Liver (tissue), 9 donors: Measurements from ENCODE around the gene SNX10. TPM values are rescaled to one million over a fixed set of nuclear protein-coding genes. Genes with fewer than 3 reads are reported as not detected.

ENCODE experiments used
- DNase-seq: peaks from one replicate; pipeline ENCODE4 v3.0.0-alpha.2; 2017; ENCODE audit warnings: low spot score
- H3K27ac ChIP-seq, 2 donors: one replicate each; pipeline ENCODE4 v1.7.0; 2013; ENCODE audit warnings: inconsistent platforms in 2 of 2, low read length in 2 of 2, control low read depth in 1 of 2, low read depth in 1 of 2, mild to moderate bottlenecking in 1 of 2
- H3K27me3 ChIP-seq, 4 donors: one replicate each; pipeline versions ENCODE4 v1.6.1 to v1.7.0; 2013; ENCODE audit warnings: low read length in 3 of 4, inconsistent platforms in 1 of 4, mild to moderate bottlenecking in 1 of 4, moderate library complexity in 1 of 4; ENCODE audit not compliant: control insufficient read depth in 4 of 4, insufficient read depth in 4 of 4
- H3K36me3 ChIP-seq, 4 donors: one replicate each; pipeline versions ENCODE4 v1.6.1 to v1.7.0; 2013; ENCODE audit warnings: low read length in 3 of 4, mild to moderate bottlenecking in 3 of 4, low read depth in 1 of 4, moderate library complexity in 1 of 4; ENCODE audit not compliant: control insufficient read depth in 4 of 4, insufficient read depth in 3 of 4
- H3K4me1 ChIP-seq, 4 donors: one replicate each; pipeline versions ENCODE4 v1.6.1 to v1.7.0; 2013; ENCODE audit warnings: low read length in 3 of 4, mild to moderate bottlenecking in 3 of 4, moderate library complexity in 1 of 4; ENCODE audit not compliant: control insufficient read depth in 4 of 4, insufficient read depth in 4 of 4
- H3K4me3 ChIP-seq, 3 donors: one replicate each; pipeline versions ENCODE4 v1.6.1 to v1.7.0; 2013; ENCODE audit warnings: low read length in 3 of 3, control low read depth in 1 of 3, low read depth in 1 of 3, mild to moderate bottlenecking in 1 of 3
- H3K9ac ChIP-seq, 2 donors: one replicate each; pipeline ENCODE4 v1.7.0; 2013; ENCODE audit warnings: low read length in 2 of 2, mild to moderate bottlenecking in 2 of 2, moderate library complexity in 2 of 2, control low read depth in 1 of 2, low read depth in 1 of 2
- H3K9me3 ChIP-seq, 4 donors: one replicate each; pipeline versions ENCODE4 v1.6.1 to v1.7.0; 2013; ENCODE audit warnings: low read length in 3 of 4; ENCODE audit not compliant: control insufficient read depth in 4 of 4
- ATF3 ChIP-seq: IDR thresholded peaks from 2 replicates; pipeline ENCODE4 v1.6.1; 2016; ENCODE audit warnings: antibody characterized with exemption
- EGR1 ChIP-seq, 2 donors: IDR thresholded peaks; 2 replicates each; pipeline ENCODE4 v1.6.1; 2016 to 2018; ENCODE audit warnings: antibody characterized with exemption in 2 of 2, low read depth in 2 of 2
- FOXA1 ChIP-seq: IDR thresholded peaks from 2 replicates; pipeline ENCODE4 v1.6.1; 2016; ENCODE audit warnings: antibody characterized with exemption
- FOXA2 ChIP-seq: IDR thresholded peaks from 2 replicates; pipeline ENCODE4 v1.6.1; 2016; ENCODE audit warnings: antibody characterized with exemption
- GABPA ChIP-seq, 2 donors: IDR thresholded peaks in 1 of 2; conservative IDR thresholded peaks in 1 of 2; 2 replicates each; pipeline ENCODE4 v1.6.1; 2016; ENCODE audit warnings: antibody characterized with exemption in 2 of 2, mild to moderate bottlenecking in 1 of 2, moderate library complexity in 1 of 2
- HNF4A ChIP-seq, 2 donors: conservative IDR thresholded peaks; 2 replicates each; pipeline ENCODE4 v1.6.1; 2016; ENCODE audit warnings: antibody characterized with exemption in 2 of 2, mild to moderate bottlenecking in 2 of 2
- HNF4G ChIP-seq: IDR thresholded peaks from 2 replicates; pipeline ENCODE4 v1.6.1; 2016; ENCODE audit warnings: antibody characterized with exemption
- JUND ChIP-seq, 2 donors: IDR thresholded peaks; 2 replicates each; pipeline ENCODE4 v1.6.1; 2016; ENCODE audit warnings: antibody characterized with exemption in 2 of 2
- NR2F2 ChIP-seq: IDR thresholded peaks from 2 replicates; pipeline ENCODE4 v1.6.1; 2016; ENCODE audit warnings: antibody characterized with exemption
- RAD21 ChIP-seq, 2 donors: IDR thresholded peaks; 2 replicates each; pipeline ENCODE4 v1.6.1; 2016; ENCODE audit warnings: antibody characterized with exemption in 2 of 2, mild to moderate bottlenecking in 2 of 2
- RXRA ChIP-seq, 2 donors: IDR thresholded peaks; 2 replicates each; pipeline ENCODE4 v1.6.1; 2017 to 2018; ENCODE audit warnings: antibody characterized with exemption in 2 of 2, mild to moderate bottlenecking in 1 of 2
- SP1 ChIP-seq: IDR thresholded peaks from 2 replicates; pipeline ENCODE4 v1.6.1; 2018; ENCODE audit warnings: antibody characterized with exemption, mild to moderate bottlenecking
- TAF1 ChIP-seq: conservative IDR thresholded peaks from 2 replicates; pipeline ENCODE4 v1.6.1; 2016; ENCODE audit warnings: antibody characterized with exemption, mild to moderate bottlenecking
- YY1 ChIP-seq: IDR thresholded peaks from 2 replicates; pipeline ENCODE4 v1.6.1; 2016; ENCODE audit warnings: antibody characterized with exemption, mild to moderate bottlenecking
- ZBTB33 ChIP-seq: IDR thresholded peaks from 2 replicates; pipeline ENCODE4 v1.6.1; 2016; ENCODE audit warnings: antibody characterized with exemption
- WGBS: extraction: QIAGEN DNeasy Blood & Tissue Kit; methylation state at CpG from one replicate; pipeline ENCODE4 v1.1.7; 2013; 5-methylcytosine and 5-hydroxymethylcytosine counted together
- polyA plus RNA-seq, 2 donors: library from polyadenylated mRNA; stranded (reverse) in 1 of 2; unstranded in 1 of 2; fragments of 200-250 nt in 1 of 2; fragments of >200 nt in 1 of 2; fragmentation: Nextera tagmentation in 1 of 2; extraction: Ambion mirVana in 1 of 2; gene quantifications; one replicate each; pipeline versions ENCODE4 v1.2.1 to v1.2.3, GENCODE V29; 2013 to 2015
- total RNA-seq, 2 donors: library from RNA; depleted of rRNA; stranded (reverse); fragments of >200 nt; gene quantifications; one replicate each; pipeline ENCODE4 v1.2.3, GENCODE V29; 2014
- TF ChIP-seq, protein P1 (sequence below): IDR thresholded peaks from 2 replicates; pipeline ENCODE4 v1.6.1; 2016; ENCODE audit warnings: antibody characterized with exemption, mild to moderate bottlenecking
- TF ChIP-seq, protein P2 (sequence below): IDR thresholded peaks from 2 replicates; pipeline ENCODE4 v1.6.1; 2016; ENCODE audit warnings: antibody characterized with exemption
- TF ChIP-seq, protein P3 (sequence below): fragments of 150-350 bp; IDR thresholded peaks from 2 replicates; pipeline ENCODE4 v1.5.1; 2017; ENCODE audit warnings: improper control_type of control experiment, low read depth, low read length; ENCODE audit not compliant: missing input control
- donor health status: healthy.
- donor health status: healthy.
- donor health status: healthy.
- donor health status: healthy.
- donor health status: healthy.

The SNX10 gene
- total and polyA plus RNA-seq, 4 donors = 5.9 to 15.9 (median 12.8) TPM

GRCh38 chr7:26420422-26421019 is 128.9 kb downstream of the SNX10 start:
- Histone ChIP-seq H3K27ac (no peak overlapping the region), H3K4me3 (no peak overlapping the region), H3K9me3 (no peaks in the 10 kb centered on the region), H3K36me3 (no peaks in the 10 kb centered on the region), H3K9ac (no peak overlapping the region), H3K4me1 (no peaks in the 10 kb centered on the region), H3K27me3 (no peaks in the 10 kb centered on the region)
- WGBS = 57% methylated on average over 5 of the region's 5 CpGs
- TF ChIP-seq RAD21 (IDR thresholded peaks at IDR 0.05) = no peak
- TF ChIP-seq RXRA (IDR thresholded peaks at IDR 0.05) = no peak
- TF ChIP-seq GABPA (IDR thresholded peaks at IDR 0.05 in 1 of 2, conservative IDR thresholded peaks at IDR 0.05 in 1 of 2) = no peak
- TF ChIP-seq, protein P1, sequence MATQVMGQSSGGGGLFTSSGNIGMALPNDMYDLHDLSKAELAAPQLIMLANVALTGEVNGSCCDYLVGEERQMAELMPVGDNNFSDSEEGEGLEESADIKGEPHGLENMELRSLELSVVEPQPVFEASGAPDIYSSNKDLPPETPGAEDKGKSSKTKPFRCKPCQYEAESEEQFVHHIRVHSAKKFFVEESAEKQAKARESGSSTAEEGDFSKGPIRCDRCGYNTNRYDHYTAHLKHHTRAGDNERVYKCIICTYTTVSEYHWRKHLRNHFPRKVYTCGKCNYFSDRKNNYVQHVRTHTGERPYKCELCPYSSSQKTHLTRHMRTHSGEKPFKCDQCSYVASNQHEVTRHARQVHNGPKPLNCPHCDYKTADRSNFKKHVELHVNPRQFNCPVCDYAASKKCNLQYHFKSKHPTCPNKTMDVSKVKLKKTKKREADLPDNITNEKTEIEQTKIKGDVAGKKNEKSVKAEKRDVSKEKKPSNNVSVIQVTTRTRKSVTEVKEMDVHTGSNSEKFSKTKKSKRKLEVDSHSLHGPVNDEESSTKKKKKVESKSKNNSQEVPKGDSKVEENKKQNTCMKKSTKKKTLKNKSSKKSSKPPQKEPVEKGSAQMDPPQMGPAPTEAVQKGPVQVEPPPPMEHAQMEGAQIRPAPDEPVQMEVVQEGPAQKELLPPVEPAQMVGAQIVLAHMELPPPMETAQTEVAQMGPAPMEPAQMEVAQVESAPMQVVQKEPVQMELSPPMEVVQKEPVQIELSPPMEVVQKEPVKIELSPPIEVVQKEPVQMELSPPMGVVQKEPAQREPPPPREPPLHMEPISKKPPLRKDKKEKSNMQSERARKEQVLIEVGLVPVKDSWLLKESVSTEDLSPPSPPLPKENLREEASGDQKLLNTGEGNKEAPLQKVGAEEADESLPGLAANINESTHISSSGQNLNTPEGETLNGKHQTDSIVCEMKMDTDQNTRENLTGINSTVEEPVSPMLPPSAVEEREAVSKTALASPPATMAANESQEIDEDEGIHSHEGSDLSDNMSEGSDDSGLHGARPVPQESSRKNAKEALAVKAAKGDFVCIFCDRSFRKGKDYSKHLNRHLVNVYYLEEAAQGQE = no peak
- TF ChIP-seq FOXA2 = no peak
- TF ChIP-seq, protein P2, sequence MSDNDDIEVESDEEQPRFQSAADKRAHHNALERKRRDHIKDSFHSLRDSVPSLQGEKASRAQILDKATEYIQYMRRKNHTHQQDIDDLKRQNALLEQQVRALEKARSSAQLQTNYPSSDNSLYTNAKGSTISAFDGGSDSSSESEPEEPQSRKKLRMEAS = no peak
- no peak for TF ChIP-seq ATF3
- TF ChIP-seq, protein P3, sequence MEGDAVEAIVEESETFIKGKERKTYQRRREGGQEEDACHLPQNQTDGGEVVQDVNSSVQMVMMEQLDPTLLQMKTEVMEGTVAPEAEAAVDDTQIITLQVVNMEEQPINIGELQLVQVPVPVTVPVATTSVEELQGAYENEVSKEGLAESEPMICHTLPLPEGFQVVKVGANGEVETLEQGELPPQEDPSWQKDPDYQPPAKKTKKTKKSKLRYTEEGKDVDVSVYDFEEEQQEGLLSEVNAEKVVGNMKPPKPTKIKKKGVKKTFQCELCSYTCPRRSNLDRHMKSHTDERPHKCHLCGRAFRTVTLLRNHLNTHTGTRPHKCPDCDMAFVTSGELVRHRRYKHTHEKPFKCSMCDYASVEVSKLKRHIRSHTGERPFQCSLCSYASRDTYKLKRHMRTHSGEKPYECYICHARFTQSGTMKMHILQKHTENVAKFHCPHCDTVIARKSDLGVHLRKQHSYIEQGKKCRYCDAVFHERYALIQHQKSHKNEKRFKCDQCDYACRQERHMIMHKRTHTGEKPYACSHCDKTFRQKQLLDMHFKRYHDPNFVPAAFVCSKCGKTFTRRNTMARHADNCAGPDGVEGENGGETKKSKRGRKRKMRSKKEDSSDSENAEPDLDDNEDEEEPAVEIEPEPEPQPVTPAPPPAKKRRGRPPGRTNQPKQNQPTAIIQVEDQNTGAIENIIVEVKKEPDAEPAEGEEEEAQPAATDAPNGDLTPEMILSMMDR = no peak
- TF ChIP-seq TAF1 = no peak
- TF ChIP-seq JUND (IDR thresholded peaks at IDR 0.05) = no peak
- TF ChIP-seq SP1 = no peak
- no peak for TF ChIP-seq FOXA1
- TF ChIP-seq ZBTB33 = no peak
- TF ChIP-seq HNF4A (conservative IDR thresholded peaks at IDR 0.05) = no peak
- TF ChIP-seq NR2F2 = no peak
- TF ChIP-seq EGR1 (IDR thresholded peaks at IDR 0.05; ENCODE audit: low read depth in 2 of 2) = no peak
- no peak for TF ChIP-seq HNF4G
- no peak for TF ChIP-seq YY1
- no peak for DNase-seq
